Right lobe of liver (tissue), 6 donors: ENCODE results near the gene MARK2. TPM values are rescaled to one million over a fixed set of nuclear protein-coding genes. Genes with fewer than 3 reads are reported as not detected.

Source experiments
- ATAC-seq, 4 donors: fragments of 200-7000 bp; cut with Tn5 transposase; one replicate each; pipeline ENCODE4 v1.9.1; 2020; ENCODE audit warnings: mild to moderate bottlenecking in 4 of 4, moderate library complexity in 4 of 4
- DNase-seq, 3 donors: peaks; one replicate each; pipeline ENCODE4 v3.0.0-alpha.2; 2020
- H3K27ac ChIP-seq, 3 donors: fragments of 200-600 bp; one replicate each; pipeline ENCODE4 v1.8.0; 2022
- H3K27me3 ChIP-seq, 2 donors: fragments of 200-600 bp; one replicate each; pipeline ENCODE4 v1.8.0; 2022
- H3K36me3 ChIP-seq, 4 donors: fragments of 200-600 bp; sonication (generic) in 1 of 4; one replicate each; pipeline versions ENCODE4 v1.5.1 to v1.8.0; 2017 to 2022; ENCODE audit warnings: control low read depth in 1 of 4
- H3K4me1 ChIP-seq, 4 donors: fragments of 200-600 bp; sonication (generic) in 1 of 4; one replicate each; pipeline versions ENCODE4 v1.5.1 to v1.8.0; 2017 to 2022; ENCODE audit warnings: control low read depth in 1 of 4
- H3K4me3 ChIP-seq, 3 donors: fragments of 200-600 bp; one replicate each; pipeline ENCODE4 v1.8.0; 2022
- H3K9me3 ChIP-seq, 4 donors: fragments of 200-600 bp; sonication (generic) in 1 of 4; one replicate each; pipeline versions ENCODE4 v1.5.1 to v1.8.0; 2017 to 2022; ENCODE audit warnings: control low read depth in 1 of 4
- POLR2A ChIP-seq: fragments of 450-650 bp; IDR thresholded peaks from one replicate; pipeline ENCODE4 v1.6.1; 2017; ENCODE audit warnings: antibody characterized with exemption, mild to moderate bottlenecking
- WGBS: methylation state at CpG from one replicate; pipeline ENCODE4 v1.1.6; 2018; ENCODE audit warnings: low coverage, low lambda C conversion rate; ENCODE audit not compliant: insufficient coverage; ENCODE audit errors: missing lambda C conversion rate; 5-methylcytosine and 5-hydroxymethylcytosine counted together
- intact Hi-C, 2 donors: fragments of 100-400 bp; cut with DNase I; formaldehyde crosslinking; loops; one replicate each; pipeline versions ENCODE4 v1.11.2 to v1.14.1; 2022
- total RNA-seq, 6 experiments: library from RNA; depleted of rRNA in 2 of 6; stranded (reverse); fragments of >200 nt in 2 of 6; fragmentation: NEBNext Ultra II Directional in 3 of 6; extraction: Animal tissue kit (Norgen Biotek cat#: 25700) in 3 of 6; gene quantifications; one replicate each; pipeline versions ENCODE4 v1.1.0 to v1.2.4, GENCODE V29; 2016 to 2023
- TF ChIP-seq, protein P1 (sequence below), 4 donors: fragments of 200-600 bp in 3 of 4; fragments of 450-650 bp in 1 of 4; IDR thresholded peaks; one replicate each; pipeline versions ENCODE4 v1.5.1 to v1.8.0; 2016 to 2022; ENCODE audit warnings: antibody characterized with exemption in 4 of 4, mild to moderate bottlenecking in 2 of 4
- donor health status: DM: no; HTN: yes; CAD: no.
- donor health status: DM: no; HTN: no; CAD: no.
- donor health status: DM: no; HTN: no; CAD: no.
- donor health status: DM: no; HTN: yes; CAD: no.
- donor health status: DM: no; HTN: yes; CAD: no.

The MARK2 gene
- total RNA-seq, 6 experiments from 2014 or later: 10.6 to 14.8 (median 12.2) TPM

DNA sequence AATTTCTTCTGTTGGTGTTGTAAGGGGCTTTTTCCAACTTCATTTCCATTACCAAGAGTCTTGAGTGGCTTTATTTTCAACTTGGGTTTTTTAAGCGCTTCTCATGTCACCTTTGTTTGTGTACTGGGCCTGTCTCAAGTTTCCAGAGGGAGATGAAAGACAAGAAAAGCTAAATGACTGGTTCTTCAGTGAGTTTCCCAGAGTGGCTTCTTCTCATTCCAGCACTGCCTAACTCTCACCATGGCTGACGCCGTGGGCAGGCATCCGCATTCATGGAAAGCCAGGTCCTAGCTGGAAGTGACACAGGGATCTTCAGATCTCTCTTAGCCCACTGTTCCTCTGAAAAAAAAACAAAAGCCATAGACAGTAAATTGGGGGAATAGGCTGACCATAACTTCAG, 28.6 kb downstream of the MARK2 start:
- ATAC-seq: no peak
- TF ChIP-seq, protein P1, sequence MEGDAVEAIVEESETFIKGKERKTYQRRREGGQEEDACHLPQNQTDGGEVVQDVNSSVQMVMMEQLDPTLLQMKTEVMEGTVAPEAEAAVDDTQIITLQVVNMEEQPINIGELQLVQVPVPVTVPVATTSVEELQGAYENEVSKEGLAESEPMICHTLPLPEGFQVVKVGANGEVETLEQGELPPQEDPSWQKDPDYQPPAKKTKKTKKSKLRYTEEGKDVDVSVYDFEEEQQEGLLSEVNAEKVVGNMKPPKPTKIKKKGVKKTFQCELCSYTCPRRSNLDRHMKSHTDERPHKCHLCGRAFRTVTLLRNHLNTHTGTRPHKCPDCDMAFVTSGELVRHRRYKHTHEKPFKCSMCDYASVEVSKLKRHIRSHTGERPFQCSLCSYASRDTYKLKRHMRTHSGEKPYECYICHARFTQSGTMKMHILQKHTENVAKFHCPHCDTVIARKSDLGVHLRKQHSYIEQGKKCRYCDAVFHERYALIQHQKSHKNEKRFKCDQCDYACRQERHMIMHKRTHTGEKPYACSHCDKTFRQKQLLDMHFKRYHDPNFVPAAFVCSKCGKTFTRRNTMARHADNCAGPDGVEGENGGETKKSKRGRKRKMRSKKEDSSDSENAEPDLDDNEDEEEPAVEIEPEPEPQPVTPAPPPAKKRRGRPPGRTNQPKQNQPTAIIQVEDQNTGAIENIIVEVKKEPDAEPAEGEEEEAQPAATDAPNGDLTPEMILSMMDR (IDR thresholded peaks at IDR 0.05): no peak
- TF ChIP-seq POLR2A: no peak
- Histone ChIP-seq H3K27me3 (no peaks in the 10 kb centered on the region), H3K9me3 (no peaks in the 10 kb centered on the region), H3K27ac (no peak overlapping the region), H3K4me3 (no peak overlapping the region), H3K4me1 (peaks cover 0 to 56% (median 11%) of the 10 kb centered on the region in 4 donors), H3K36me3 (no peaks in the 10 kb centered on the region)
- intact Hi-C loops: no loop called here
- WGBS: 90% methylated on average over 4 of the region's 4 CpGs
- DNase-seq: no peak

DNA sequence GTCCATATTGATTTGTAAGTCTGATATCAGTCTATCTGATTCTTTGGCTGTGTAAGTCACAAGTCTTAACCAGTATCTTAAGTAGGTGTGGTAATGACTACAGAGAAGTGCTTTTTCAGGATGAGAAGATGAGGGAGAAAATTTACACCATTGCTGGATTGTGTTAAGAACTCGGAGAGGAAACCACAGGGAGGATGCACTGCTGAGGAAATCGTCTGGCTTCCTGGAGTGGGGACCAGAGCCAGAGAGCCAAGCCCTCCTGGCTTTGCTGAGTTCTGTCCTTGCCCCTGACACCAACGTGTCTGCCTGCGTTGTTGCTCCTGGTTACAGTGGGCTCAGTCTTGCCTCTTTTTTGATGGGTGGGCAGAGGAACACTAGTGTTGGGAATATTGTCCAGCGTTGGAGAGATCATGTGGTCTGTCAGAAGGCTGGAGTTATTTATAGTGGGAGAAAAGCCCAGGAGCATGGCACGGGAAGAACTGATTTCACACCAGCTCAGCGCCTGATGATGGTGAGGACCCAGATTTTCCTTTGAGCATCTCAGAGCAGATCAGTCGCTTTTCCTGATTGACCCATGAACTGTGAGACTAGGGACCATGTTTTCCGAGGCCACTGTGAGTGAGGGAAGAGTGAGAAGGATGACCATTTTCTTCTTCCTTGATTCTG, 29.6 kb downstream of the MARK2 start:
- H3K4me1 ChIP-seq: peaks cover 0 to 56% (median 16%) of the 10 kb centered on the region in 4 donors
- no peak for TF ChIP-seq POLR2A
- TF ChIP-seq, protein P1 (IDR thresholded peaks at IDR 0.05): no peak

DNA sequence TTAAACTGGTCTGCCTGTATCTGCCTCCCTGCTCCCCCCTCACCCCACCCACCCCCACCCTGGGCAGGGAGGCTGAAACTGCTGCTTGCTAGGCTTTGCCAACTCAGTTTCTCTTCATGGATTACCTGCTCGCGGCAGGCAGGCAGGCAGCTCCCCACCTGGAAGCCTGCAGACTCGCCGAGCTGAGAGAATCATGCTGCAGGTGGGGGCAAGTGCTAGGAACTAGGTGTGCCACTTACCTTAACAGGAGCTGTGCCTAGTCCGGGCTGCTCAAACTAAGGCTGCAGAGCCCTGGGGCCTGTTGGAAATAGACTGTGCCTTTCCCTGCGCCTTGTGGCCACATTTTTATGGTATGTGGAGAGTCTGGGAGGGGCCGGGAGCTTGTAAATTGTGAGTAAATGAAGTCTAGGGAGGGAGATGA, 30.3 kb downstream of the MARK2 start:
- Histone ChIP-seq H3K4me3 (no peak overlapping the region), H3K4me1 (peaks cover 0 to 60% (median 17%) of the 10 kb centered on the region in 4 donors), H3K9me3 (no peaks in the 10 kb centered on the region), H3K36me3 (no peaks in the 10 kb centered on the region), H3K27ac (peak overlapping the region in 1 of 3 donors; percentile 5), H3K27me3 (no peaks in the 10 kb centered on the region)
- intact Hi-C loops: no loop called here
- no peak for TF ChIP-seq POLR2A
- TF ChIP-seq, protein P1 (IDR thresholded peaks at IDR 0.05): no peak
- DNase-seq (no peak), ATAC-seq (no peak)
- WGBS: 72% methylated on average over 2 of the region's 7 CpGs

More for the DNA sequence above, 29.6 kb downstream of the MARK2 start:
- DNase-seq (no peak), ATAC-seq (no peak)
- Histone ChIP-seq H3K4me3 (no peak overlapping the region), H3K36me3 (no peaks in the 10 kb centered on the region), H3K9me3 (no peaks in the 10 kb centered on the region), H3K27ac (peak overlapping the region in 1 of 3 donors; percentile 5), H3K27me3 (no peaks in the 10 kb centered on the region)
- intact Hi-C loops: no loop called here
- WGBS: 29% methylated on average over 7 of the region's 9 CpGs

DNA sequence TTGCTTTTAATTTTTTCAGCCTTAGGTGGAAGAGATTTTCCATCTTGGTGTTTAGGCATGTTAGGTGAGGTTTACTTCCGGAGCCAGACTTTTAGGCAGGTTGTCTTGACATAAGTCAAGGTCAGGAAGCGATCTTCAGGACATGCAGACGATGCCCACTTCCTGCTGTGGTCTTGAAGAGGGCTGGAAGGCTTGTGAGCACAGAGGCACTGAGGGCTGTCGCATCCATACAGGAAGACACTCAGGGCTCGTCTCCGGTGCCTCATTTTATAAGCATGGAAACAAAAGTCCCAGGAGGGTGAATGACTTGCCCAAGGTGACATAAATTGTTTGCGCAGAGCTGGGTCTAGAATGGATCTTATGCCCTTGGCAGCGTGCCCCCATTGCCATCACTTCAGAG, 30.8 kb downstream of the MARK2 start:
- Histone ChIP-seq H3K9me3 (no peaks in the 10 kb centered on the region), H3K36me3 (no peaks in the 10 kb centered on the region), H3K27me3 (no peaks in the 10 kb centered on the region), H3K27ac (no peak overlapping the region), H3K4me1 (peaks cover 0 to 64% (median 17%) of the 10 kb centered on the region in 4 donors), H3K4me3 (no peak overlapping the region)
- DNase-seq (no peak), ATAC-seq (no peak)
- intact Hi-C loops: no loop called here
- WGBS: 35% methylated on average over 2 of the region's 8 CpGs
- TF ChIP-seq, protein P1 (IDR thresholded peaks at IDR 0.05): no peak
